Frontal cortex (tissue), 4 donors: Measurements from ENCODE around the gene IPO13. TPM values are rescaled to one million over a fixed set of nuclear protein-coding genes. Genes with fewer than 3 reads are reported as not detected.
A peak's percentile ranks its signal among the peaks of the same experiment; 100 is the strongest.

Experiments
- DNase-seq, 2 donors: peaks; one replicate each; pipeline ENCODE4 v3.0.0; 2012; ENCODE audit warnings: low spot score in 2 of 2
- FAIRE-seq: peaks from 2 replicates; lab custom pipeline; 2012; peaks lifted over from hg19 to GRCh38; lab: Jason Lieb, UNC
- total RNA-seq: library from RNA; depleted of rRNA; stranded (reverse); fragments of >200 nt; gene quantifications from one replicate; pipeline ENCODE4 v1.2.3, GENCODE V29; 2014
- donor health status: control.
- donor health status: control.
- donor health status: control.

IPO13 gene
- total RNA-seq, 1 donor from 2014 or later = 13.9 TPM

GRCh38 chr1:43982241-43982640 is 35.5 kb downstream of the IPO13 start:
- no peak for FAIRE-seq
- no peak for DNase-seq

GRCh38 chr1:43982808-43983207 is 36.1 kb downstream of the IPO13 start:
- FAIRE-seq = no peak
- DNase-seq = peak in 1 of 2 donors; percentile 52

- DNase-seq = peak in 1 of 2 donors; percentile 43
Observed at GRCh38 chr1:43983253-43983899, 36.6 kb downstream of the IPO13 start.

GRCh38 chr1:43984855-43985254 is 38.1 kb downstream of the IPO13 start:
- FAIRE-seq = no peak

More at GRCh38 chr1:43983253-43983899, 36.6 kb downstream of the IPO13 start:
- no peak for FAIRE-seq

GRCh38 chr1:43985984-43986595 is 39.3 kb downstream of the IPO13 start:
- FAIRE-seq (no peak), DNase-seq (no peak)

More at GRCh38 chr1:43984855-43985254, 38.1 kb downstream of the IPO13 start:
- DNase-seq = no peak

GRCh38 chr1:43986712-43987111 is 40.0 kb downstream of the IPO13 start:
- DNase-seq (no peak), FAIRE-seq (no peak)

GRCh38 chr1:43987159-43987902 is 40.6 kb downstream of the IPO13 start:
- DNase-seq (no peak), FAIRE-seq (no peak)

GRCh38 chr1:43990271-43991199 is 43.8 kb downstream of the IPO13 start:
- FAIRE-seq (no peak), DNase-seq (no peak)

GRCh38 chr1:43991200-43991475 is 44.4 kb downstream of the IPO13 start:
- DNase-seq (no peak), FAIRE-seq (no peak)

GRCh38 chr1:43991476-43992231 is 44.9 kb downstream of the IPO13 start, which contains the start of gene CCDC24:
Gene CCDC24 (plus strand): TSS chr1:43991599. CDS start chr1:43991879, 280 bp downstream.
- DNase-seq (peak; percentile 83 to 91), FAIRE-seq (no peak)

- DNase-seq (no peak), FAIRE-seq (no peak)
Observed at GRCh38 chr1:43992232-43992995, 45.7 kb downstream of the IPO13 start.

- no peak for FAIRE-seq
Observed at GRCh38 chr1:43993206-43993914, 46.6 kb downstream of the IPO13 start.

GRCh38 chr1:43994071-43994470 is 47.3 kb downstream of the IPO13 start:
- DNase-seq (no peak), FAIRE-seq (no peak)

More at GRCh38 chr1:43993206-43993914, 46.6 kb downstream of the IPO13 start:
- DNase-seq = no peak

GRCh38 chr1:43994794-43995790 is 48.3 kb downstream of the IPO13 start:
- FAIRE-seq (no peak), DNase-seq (no peak)

GRCh38 chr1:43995984-43996732 is 49.4 kb downstream of the IPO13 start:
- FAIRE-seq = no peak
- peak in 1 of 2 donors; percentile 39 for DNase-seq

GRCh38 chr1:43996733-43997115 is 50.0 kb downstream of the IPO13 start:
- FAIRE-seq = no peak
- DNase-seq = no peak
